CD4-positive, alpha-beta memory T cell (primary cell): ENCODE measurements around the gene ARL9. TPM values are rescaled to one million over a fixed set of nuclear protein-coding genes. Genes with fewer than 3 reads are reported as not detected.

Experiments used
- CTCF ChIA-PET: fragments of 350-600 bp; sonication (Branson Sonifier 250); formaldehyde crosslinking; loops from one replicate; lab custom pipeline; 2021; ENCODE audit warnings: inconsistent platforms; ENCODE audit not compliant: partially characterized antibody; lab: Charles Lee
- POLR2A ChIA-PET: fragments of 350-600 bp; sonication (Branson Sonifier 250); formaldehyde crosslinking; loops from one replicate; lab custom pipeline; 2021; ENCODE audit not compliant: partially characterized antibody; lab: Charles Lee
- DNase-seq, 5 donors: peaks; one replicate each; pipeline versions ENCODE4 v3.0.0 to v3.0.0-alpha.2; 2020 to 2022; ENCODE audit warnings: mixed read lengths in 1 of 5
- H3K27ac ChIP-seq: one replicate; pipeline ENCODE4 v1.7.0; 2013; ENCODE audit warnings: low read depth, low read length
- H3K27me3 ChIP-seq: 2 replicates; pipeline ENCODE4 v1.7.0; 2013; ENCODE audit warnings: mild to moderate bottlenecking, low read length, moderate library complexity; ENCODE audit not compliant: insufficient read depth
- H3K36me3 ChIP-seq: 2 replicates; pipeline ENCODE4 v1.7.0; 2013; ENCODE audit warnings: mild to moderate bottlenecking, low read length, moderate library complexity; ENCODE audit not compliant: insufficient read depth
- H3K4me1 ChIP-seq: 2 replicates; pipeline ENCODE4 v1.7.0; 2013; ENCODE audit warnings: mild to moderate bottlenecking, low read length, moderate library complexity; ENCODE audit not compliant: insufficient read depth
- H3K4me3 ChIP-seq, 2 donors: one replicate each; pipeline ENCODE4 v1.7.0; 2013; ENCODE audit warnings: low read length in 2 of 2, mild to moderate bottlenecking in 1 of 2
- H3K9me3 ChIP-seq, 2 donors: one replicate each; pipeline ENCODE4 v1.7.0; 2013; ENCODE audit warnings: low read length in 2 of 2, control low read depth in 1 of 2; ENCODE audit not compliant: control insufficient read depth in 1 of 2
- H3K27ac Mint-ChIP-seq, 7 donors: one replicate each; pipeline ENCODE4 v1.8.0; 2020 to 2021; ENCODE audit warnings: mixed read lengths in 7 of 7, mild to moderate bottlenecking in 6 of 7, inconsistent platforms in 3 of 7, moderate library complexity in 3 of 7
- H3K27me3 Mint-ChIP-seq, 2 donors: one replicate each; pipeline ENCODE4 v1.8.0; 2020 to 2021; ENCODE audit warnings: mixed read lengths in 2 of 2
- H3K36me3 Mint-ChIP-seq, 2 donors: one replicate each; pipeline ENCODE4 v1.8.0; 2020 to 2021; ENCODE audit warnings: mixed read lengths in 2 of 2, inconsistent platforms in 1 of 2, mild to moderate bottlenecking in 1 of 2
- H3K4me1 Mint-ChIP-seq, 4 donors: one replicate each; pipeline ENCODE4 v1.8.0; 2020 to 2021; ENCODE audit warnings: mixed read lengths in 4 of 4, mild to moderate bottlenecking in 1 of 4
- H3K4me3 Mint-ChIP-seq, 8 donors: one replicate each; pipeline ENCODE4 v1.8.0; 2020 to 2021; ENCODE audit warnings: mixed read lengths in 8 of 8, mild to moderate bottlenecking in 7 of 8, moderate library complexity in 6 of 8, inconsistent platforms in 3 of 8
- H3K9me3 Mint-ChIP-seq, 8 donors: one replicate each; pipeline ENCODE4 v1.8.0; 2020 to 2021; ENCODE audit warnings: mixed read lengths in 8 of 8, mild to moderate bottlenecking in 5 of 8, inconsistent platforms in 3 of 8, moderate library complexity in 1 of 8
- intact Hi-C: fragments of 100-400 bp; cut with micrococcal nuclease; formaldehyde crosslinking; loops from one replicate; pipeline ENCODE4 v1.15.1; 2023
- polyA plus RNA-seq, 2 donors: library from polyadenylated mRNA; unstranded; fragments of 300-500 nt; fragmentation: Illumina TruSeq; gene quantifications; one replicate each; pipeline ENCODE4 v1.2.3, GENCODE V29; 2021
- total RNA-seq, 2 experiments: library from RNA; stranded (reverse); gene quantifications; one replicate each; pipeline ENCODE4 v1.2.3, GENCODE V29; 2021

ARL9 gene
- total and polyA plus RNA-seq, 4 experiments from 2014 or later, result 0.14 to 0.35 TPM; not detected in 2

GRCh38 chr4:56531149-56531770, 25.7 kb downstream of the ARL9 start:
- ChIA-PET POLR2A (interaction anchor here (0.9 to 2.2 kb wide), 5 partner anchors 13 to 269 kb away, joined by 3 to 18 read pairs (median 3); partner anchors contain the start of genes AASDH, PAICS and PPAT), CTCF (interaction anchor here (1.3 to 1.9 kb wide), 3 partner anchors 13 to 107 kb away, joined by 6 to 16 read pairs (median 8); partner anchors contain the start of genes PAICS and PPAT)
- Histone ChIP-seq H3K4me1 (peaks cover 11% of the 10 kb centered on the region), H3K27me3 (no peaks in the 10 kb centered on the region), H3K27ac (no peak overlapping the region), H3K36me3 (no peaks in the 10 kb centered on the region), H3K4me3 (peak overlapping the region; percentile 48 to 57), H3K9me3 (no peaks in the 10 kb centered on the region)
- Mint-ChIP-seq H3K4me1 (no peaks in the 10 kb centered on the region), H3K27me3 (peaks cover 10 to 12% of the 10 kb centered on the region in 2 donors), H3K36me3 (no peaks in the 10 kb centered on the region), H3K27ac (no peak overlapping the region), H3K4me3 (no peak overlapping the region), H3K9me3 (no peaks in the 10 kb centered on the region)
- peak in 1 of 5 donors; percentile 0 for DNase-seq
- intact Hi-C loops, result loop anchor here (2.0 kb wide), 1 partner anchor 376 kb away; the partner anchor contains the start of gene REST

GRCh38 chr4:56531823-56532222, 26.2 kb downstream of the ARL9 start:
- H3K4me3 ChIP-seq, result no peak overlapping the region
- intact Hi-C loops, result loop anchor here (2.0 kb wide), 1 partner anchor 375 kb away; the partner anchor contains the start of gene REST
- peaks cover 13 to 15% of the 10 kb centered on the region in 2 donors for H3K27me3 Mint-ChIP-seq
- H3K27me3 ChIP-seq, result no peaks in the 10 kb centered on the region
- H3K27ac Mint-ChIP-seq, result no peak overlapping the region
- no peaks in the 10 kb centered on the region for H3K36me3 ChIP-seq
- no peaks in the 10 kb centered on the region for H3K36me3 Mint-ChIP-seq
- H3K4me1 ChIP-seq, result peaks cover 11% of the 10 kb centered on the region
- CTCF ChIA-PET, result interaction anchor here (1.8 to 1.9 kb wide), 2 partner anchors 13 to 108 kb away, joined by 6 to 16 read pairs; no protein-coding TSS in a partner anchor
- no peaks in the 10 kb centered on the region for H3K9me3 Mint-ChIP-seq
- H3K4me1 Mint-ChIP-seq, result no peaks in the 10 kb centered on the region
- no peak for DNase-seq
- H3K4me3 Mint-ChIP-seq, result no peak overlapping the region
- H3K27ac ChIP-seq, result no peak overlapping the region
- POLR2A ChIA-PET, result interaction anchor here (2.2 kb wide), 1 partner anchor 96 kb away, joined by 18 read pairs; the partner anchor contains the start of genes PAICS and PPAT
- H3K9me3 ChIP-seq, result no peaks in the 10 kb centered on the region

GRCh38 chr4:56532239-56532638, 26.6 kb downstream of the ARL9 start:
- no peaks in the 10 kb centered on the region for H3K27me3 ChIP-seq
- H3K9me3 ChIP-seq, result no peaks in the 10 kb centered on the region
- H3K4me1 ChIP-seq, result peaks cover 11% of the 10 kb centered on the region
- ChIA-PET POLR2A (no interaction called here), CTCF (interaction anchor here (1.8 to 1.9 kb wide), 2 partner anchors 12 to 108 kb away, joined by 6 to 16 read pairs; no protein-coding TSS in a partner anchor)
- no peak overlapping the region for H3K4me3 ChIP-seq
- H3K4me1 Mint-ChIP-seq, result no peaks in the 10 kb centered on the region
- intact Hi-C loops, result no loop called here
- no peaks in the 10 kb centered on the region for H3K9me3 Mint-ChIP-seq
- H3K27ac ChIP-seq, result no peak overlapping the region
- no peak overlapping the region for H3K27ac Mint-ChIP-seq
- no peaks in the 10 kb centered on the region for H3K36me3 ChIP-seq
- H3K27me3 Mint-ChIP-seq, result peaks cover 16% of the 10 kb centered on the region in 2 donors
- no peak overlapping the region for H3K4me3 Mint-ChIP-seq
- no peak for DNase-seq
- no peaks in the 10 kb centered on the region for H3K36me3 Mint-ChIP-seq

- CTCF ChIA-PET, result interaction anchor here (1.2 to 1.7 kb wide), 2 partner anchors 9 to 110 kb away, joined by 3 to 8 read pairs; no protein-coding TSS in a partner anchor
- no peak overlapping the region for H3K27ac Mint-ChIP-seq
- intact Hi-C loops, result no loop called here
- H3K9me3 ChIP-seq, result no peaks in the 10 kb centered on the region
- no peak overlapping the region for H3K4me3 ChIP-seq
- H3K27me3 ChIP-seq, result no peaks in the 10 kb centered on the region
- no peaks in the 10 kb centered on the region for H3K9me3 Mint-ChIP-seq
- POLR2A ChIA-PET, result interaction anchor here (0.5 kb wide), 1 partner anchor 113 kb away, joined by 3 read pairs; no protein-coding TSS in a partner anchor
- H3K36me3 ChIP-seq, result no peaks in the 10 kb centered on the region
- peaks cover 20 to 27% of the 10 kb centered on the region in 2 donors for H3K27me3 Mint-ChIP-seq
- H3K4me1 ChIP-seq, result peaks cover 7% of the 10 kb centered on the region
- H3K36me3 Mint-ChIP-seq, result no peaks in the 10 kb centered on the region
- H3K4me3 Mint-ChIP-seq, result no peak overlapping the region
- no peaks in the 10 kb centered on the region for H3K4me1 Mint-ChIP-seq
- DNase-seq, result no peak
- H3K27ac ChIP-seq, result no peak overlapping the region
Observed at GRCh38 chr4:56535915-56536314, 30.3 kb downstream of the ARL9 start.

- H3K9me3 ChIP-seq, result no peaks in the 10 kb centered on the region
- Mint-ChIP-seq H3K4me3 (no peak overlapping the region), H3K36me3 (no peaks in the 10 kb centered on the region), H3K27ac (no peak overlapping the region), H3K4me1 (no peaks in the 10 kb centered on the region), H3K27me3 (peaks cover 20 to 27% of the 10 kb centered on the region in 2 donors), H3K9me3 (no peaks in the 10 kb centered on the region)
- no peaks in the 10 kb centered on the region for H3K4me1 ChIP-seq
- CTCF ChIA-PET, result interaction anchor here (1.2 to 1.7 kb wide), 2 partner anchors 8 to 112 kb away, joined by 3 to 8 read pairs; no protein-coding TSS in a partner anchor
- no peak for DNase-seq
- intact Hi-C loops, result no loop called here
- H3K4me3 ChIP-seq, result no peak overlapping the region
- POLR2A ChIA-PET, result no interaction called here
- H3K27me3 ChIP-seq, result no peaks in the 10 kb centered on the region
- no peak overlapping the region for H3K27ac ChIP-seq
- no peaks in the 10 kb centered on the region for H3K36me3 ChIP-seq
Observed at GRCh38 chr4:56537147-56537546, 31.6 kb downstream of the ARL9 start.

GRCh38 chr4:56540826-56541225, 35.2 kb downstream of the ARL9 start:
- no peaks in the 10 kb centered on the region for H3K36me3 Mint-ChIP-seq
- DNase-seq, result no peak
- H3K4me1 ChIP-seq, result peaks cover 10% of the 10 kb centered on the region
- H3K4me3 Mint-ChIP-seq, result no peak overlapping the region
- POLR2A ChIA-PET, result no interaction called here
- intact Hi-C loops, result loop anchor here (5.0 kb wide), 1 partner anchor 34 kb away; the partner anchor contains the start of gene ARL9
- H3K4me1 Mint-ChIP-seq, result peaks cover 4 to 12% (median 5%) of the 10 kb centered on the region in 4 donors
- CTCF ChIA-PET, result no interaction called here
- no peaks in the 10 kb centered on the region for H3K27me3 ChIP-seq
- no peak overlapping the region for H3K27ac Mint-ChIP-seq
- H3K9me3 Mint-ChIP-seq, result no peaks in the 10 kb centered on the region
- H3K4me3 ChIP-seq, result no peak overlapping the region
- no peak overlapping the region for H3K27ac ChIP-seq
- no peaks in the 10 kb centered on the region for H3K9me3 ChIP-seq
- H3K27me3 Mint-ChIP-seq, result peaks cover 14 to 16% of the 10 kb centered on the region in 2 donors
- no peaks in the 10 kb centered on the region for H3K36me3 ChIP-seq
